ENCODE data around the gene UCK1.

- TF ChIP-seq CTCF (IDR thresholded peaks at IDR 0.05) (no peak), EZH2 (IDR thresholded peaks at IDR 0.05) (no peak), EZH2phosphoT487 (IDR thresholded peaks at IDR 0.05) (no peak)
Observed at GRCh38 chr9:131480258-131480657, 50.8 kb downstream of the UCK1 start.
